Activated T-cell treated with anti-CD3 and anti-CD28 coated beads, Interleukin-2, amount 50 U/mL, for 4 hours (primary cell): ENCODE results near the gene TREH. TPM values are rescaled to one million over a fixed set of nuclear protein-coding genes. Genes with fewer than 3 reads are reported as not detected.
A peak's percentile ranks its signal among the peaks of the same experiment; 100 is the strongest.

Experiments
- ATAC-seq, 2 donors: fragments of 200-7000 bp; cut with Tn5 transposase; one replicate each; pipeline ENCODE4 v1.10.0; 2021
- DNase-seq: peaks from one replicate; pipeline ENCODE4 v3.0.0-alpha.2; 2020
- H3K27me3 Mint-ChIP-seq: one replicate; pipeline ENCODE4 v1.8.0; 2021; ENCODE audit warnings: low read depth, mixed read lengths
- H3K36me3 Mint-ChIP-seq: one replicate; pipeline ENCODE4 v1.8.0; 2022; ENCODE audit warnings: mixed read lengths; ENCODE audit not compliant: insufficient read depth
- H3K4me1 Mint-ChIP-seq: one replicate; pipeline ENCODE4 v1.8.0; 2021; ENCODE audit warnings: low read depth, mixed read lengths
- H3K4me3 Mint-ChIP-seq: one replicate; pipeline ENCODE4 v1.8.0; 2021; ENCODE audit warnings: mild to moderate bottlenecking, moderate library complexity, mixed read lengths
- H3K9me3 Mint-ChIP-seq: one replicate; pipeline ENCODE4 v1.8.0; 2021; ENCODE audit warnings: mixed read lengths
- total RNA-seq, 3 donors: library from RNA; stranded (reverse); gene quantifications; one replicate each; pipeline ENCODE4 v1.2.1, GENCODE V29; 2021

TREH gene
- total RNA-seq, 3 donors from 2014 or later = not detected

- Mint-ChIP-seq H3K9me3 (no peaks in the 10 kb centered on the region), H3K36me3 (no peaks in the 10 kb centered on the region), H3K4me3 (no peak overlapping the region), H3K27me3 (no peaks in the 10 kb centered on the region), H3K4me1 (peaks cover 9% of the 10 kb centered on the region)
- DNase-seq (no peak), ATAC-seq (no peak)
Observed at GRCh38 chr11:118663381-118663780, 16.1 kb downstream of the TREH start.

- no peaks in the 10 kb centered on the region for H3K36me3 Mint-ChIP-seq
- H3K27me3 Mint-ChIP-seq = no peaks in the 10 kb centered on the region
- H3K9me3 Mint-ChIP-seq = no peaks in the 10 kb centered on the region
- DNase-seq (no peak), ATAC-seq (no peak)
- peaks cover 9% of the 10 kb centered on the region for H3K4me1 Mint-ChIP-seq
- no peak overlapping the region for H3K4me3 Mint-ChIP-seq
Observed at GRCh38 chr11:118662401-118663271, 16.8 kb downstream of the TREH start.

GRCh38 chr11:118661425-118662301 lies 17.8 kb downstream of the TREH start:
- no peaks in the 10 kb centered on the region for H3K9me3 Mint-ChIP-seq
- H3K4me1 Mint-ChIP-seq = peaks cover 9% of the 10 kb centered on the region
- no peak overlapping the region for H3K4me3 Mint-ChIP-seq
- H3K27me3 Mint-ChIP-seq = no peaks in the 10 kb centered on the region
- no peak for DNase-seq
- no peaks in the 10 kb centered on the region for H3K36me3 Mint-ChIP-seq
- no peak for ATAC-seq

GRCh38 chr11:118660681-118661424 lies 18.6 kb downstream of the TREH start:
- H3K27me3 Mint-ChIP-seq = no peaks in the 10 kb centered on the region
- DNase-seq (no peak), ATAC-seq (no peak)
- peaks cover 4% of the 10 kb centered on the region for H3K4me1 Mint-ChIP-seq
- no peaks in the 10 kb centered on the region for H3K9me3 Mint-ChIP-seq
- no peaks in the 10 kb centered on the region for H3K36me3 Mint-ChIP-seq
- H3K4me3 Mint-ChIP-seq = no peak overlapping the region

GRCh38 chr11:118659953-118660680 lies 19.3 kb downstream of the TREH start:
- peaks cover 4% of the 10 kb centered on the region for H3K4me1 Mint-ChIP-seq
- no peak for ATAC-seq
- H3K27me3 Mint-ChIP-seq = no peaks in the 10 kb centered on the region
- H3K9me3 Mint-ChIP-seq = no peaks in the 10 kb centered on the region
- no peak overlapping the region for H3K4me3 Mint-ChIP-seq
- no peaks in the 10 kb centered on the region for H3K36me3 Mint-ChIP-seq
- DNase-seq = no peak

- H3K4me3 Mint-ChIP-seq = no peak overlapping the region
- ATAC-seq = peak; percentile 99
Observed at GRCh38 chr11:118659314-118659952, 20.0 kb downstream of the TREH start.

GRCh38 chr11:118658429-118659313 lies 20.8 kb downstream of the TREH start:
- DNase-seq = no peak

More at GRCh38 chr11:118659314-118659952, 20.0 kb downstream of the TREH start:
- DNase-seq = peak; percentile 83
- H3K9me3 Mint-ChIP-seq = no peaks in the 10 kb centered on the region
- H3K4me1 Mint-ChIP-seq = peaks cover 4% of the 10 kb centered on the region
- H3K27me3 Mint-ChIP-seq = no peaks in the 10 kb centered on the region
- no peaks in the 10 kb centered on the region for H3K36me3 Mint-ChIP-seq

GRCh38 chr11:118657709-118658428 lies 21.6 kb downstream of the TREH start:
- no peak for ATAC-seq
- no peaks in the 10 kb centered on the region for H3K9me3 Mint-ChIP-seq
- no peak overlapping the region for H3K4me3 Mint-ChIP-seq
- H3K4me1 Mint-ChIP-seq = peaks cover 6% of the 10 kb centered on the region
- DNase-seq = no peak
- H3K36me3 Mint-ChIP-seq = no peaks in the 10 kb centered on the region
- H3K27me3 Mint-ChIP-seq = no peaks in the 10 kb centered on the region

More at GRCh38 chr11:118658429-118659313, 20.8 kb downstream of the TREH start:
- H3K27me3 Mint-ChIP-seq = no peaks in the 10 kb centered on the region
- no peak for ATAC-seq
- no peaks in the 10 kb centered on the region for H3K36me3 Mint-ChIP-seq
- no peaks in the 10 kb centered on the region for H3K9me3 Mint-ChIP-seq
- H3K4me3 Mint-ChIP-seq = no peak overlapping the region
- peaks cover 4% of the 10 kb centered on the region for H3K4me1 Mint-ChIP-seq

- Mint-ChIP-seq H3K9me3 (no peaks in the 10 kb centered on the region), H3K36me3 (no peaks in the 10 kb centered on the region), H3K4me3 (no peak overlapping the region), H3K4me1 (peaks cover 12% of the 10 kb centered on the region), H3K27me3 (no peaks in the 10 kb centered on the region)
- ATAC-seq (no peak), DNase-seq (no peak)
Observed at GRCh38 chr11:118657238-118657637, 22.2 kb downstream of the TREH start.

- ATAC-seq (no peak), DNase-seq (no peak)
- peaks cover 13% of the 10 kb centered on the region for H3K4me1 Mint-ChIP-seq
- no peaks in the 10 kb centered on the region for H3K9me3 Mint-ChIP-seq
- H3K36me3 Mint-ChIP-seq = no peaks in the 10 kb centered on the region
- no peak overlapping the region for H3K4me3 Mint-ChIP-seq
- no peaks in the 10 kb centered on the region for H3K27me3 Mint-ChIP-seq
Observed at GRCh38 chr11:118656563-118657165, 22.8 kb downstream of the TREH start.

- Mint-ChIP-seq H3K27me3 (no peaks in the 10 kb centered on the region), H3K4me3 (no peak overlapping the region), H3K9me3 (no peaks in the 10 kb centered on the region), H3K4me1 (peaks cover 13% of the 10 kb centered on the region), H3K36me3 (no peaks in the 10 kb centered on the region)
- DNase-seq = no peak
- ATAC-seq = no peak
Observed at GRCh38 chr11:118655486-118656190, 23.8 kb downstream of the TREH start.
